GM20431 (cell line): Measurements from ENCODE around the gene SLC22A23.

ENCODE experiments used
- in situ Hi-C: fragments of 300-500 bp; cut with MseI, MboI; formaldehyde crosslinking; loops from one replicate; pipeline ENCODE4 v1.15.0; 2020; ENCODE audit warnings: low sequenced_read_pairs; ENCODE audit not compliant: unreplicated experiment

SLC22A23 gene

GRCh38 chr6:3424185-3424927 is 32.5 kb downstream of the SLC22A23 start:
- in situ Hi-C loops: no loop called here

- in situ Hi-C loops: no loop called here
These were observed 33.2 kb downstream of the SLC22A23 start for GRCh38 chr6:3423439-3424184.

- in situ Hi-C loops: no loop called here
These were observed 34.3 kb downstream of the SLC22A23 start for GRCh38 chr6:3422435-3423070.

GRCh38 chr6:3421791-3422434 is 34.9 kb downstream of the SLC22A23 start:
- in situ Hi-C loops: no loop called here

- in situ Hi-C loops: no loop called here
These were observed 35.7 kb downstream of the SLC22A23 start for GRCh38 chr6:3421143-3421542.

- in situ Hi-C loops: no loop called here
These were observed 37.1 kb downstream of the SLC22A23 start for GRCh38 chr6:3419624-3420272.

GRCh38 chr6:3418496-3419060 is 38.3 kb downstream of the SLC22A23 start:
- in situ Hi-C loops: no loop called here

GRCh38 chr6:3417473-3417872 is 39.4 kb downstream of the SLC22A23 start:
- in situ Hi-C loops: no loop called here

GRCh38 chr6:3415490-3415889 is 41.4 kb downstream of the SLC22A23 start:
- in situ Hi-C loops: no loop called here

GRCh38 chr6:3415082-3415453 is 41.8 kb downstream of the SLC22A23 start:
- in situ Hi-C loops: no loop called here

- in situ Hi-C loops: no loop called here
These were observed 42.3 kb downstream of the SLC22A23 start for GRCh38 chr6:3414327-3415081.

- in situ Hi-C loops: no loop called here
These were observed 43.3 kb downstream of the SLC22A23 start for GRCh38 chr6:3413592-3413991.

GRCh38 chr6:3412779-3413500 is 43.9 kb downstream of the SLC22A23 start:
- in situ Hi-C loops: no loop called here

GRCh38 chr6:3411967-3412778 is 44.7 kb downstream of the SLC22A23 start:
- in situ Hi-C loops: no loop called here

- in situ Hi-C loops: no loop called here
These were observed 46.2 kb downstream of the SLC22A23 start for GRCh38 chr6:3410385-3411360.

GRCh38 chr6:3409699-3410384 is 47.0 kb downstream of the SLC22A23 start:
- in situ Hi-C loops: no loop called here
